NCI-H2196 (cell line): ENCODE results near the gene INSYN1.
"Not testable (repeated sequence)": the region's sequence is repeated elsewhere in the genome, so short reads cannot be mapped to it uniquely, and the experiment has no call there.

ENCODE experiments used
- DNase-seq: peaks from one replicate; lab custom pipeline; 2025; ENCODE audit not compliant: unreplicated experiment; lab: John Stamatoyannopoulos, UW

The INSYN1 gene

GRCh38 chr15:73753250-73754130 lies at the start of gene INSYN1:
INSYN1 (minus strand) TSS chr15:73753351; CDS start chr15:73751130, 2,221 bp downstream.
- DNase-seq, result peak; percentile 2

GRCh38 chr15:73802431-73803041 lies 49.4 kb upstream of the INSYN1 start:
- no peak for DNase-seq

GRCh38 chr15:73800662-73801345 lies 47.7 kb upstream of the INSYN1 start:
- DNase-seq, result peak; percentile 25

- DNase-seq, result no peak
Observed at GRCh38 chr15:73799466-73799865, 46.3 kb upstream of the INSYN1 start.

- no peak for DNase-seq
Observed at GRCh38 chr15:73797366-73798158, 44.4 kb upstream of the INSYN1 start.

- DNase-seq, result no peak
Observed at GRCh38 chr15:73796331-73796831, 43.2 kb upstream of the INSYN1 start.

- DNase-seq, result peak; percentile 20
Observed at GRCh38 chr15:73794443-73795133, 41.4 kb upstream of the INSYN1 start.

- DNase-seq, result not testable (repeated sequence)
Observed at GRCh38 chr15:73792899-73793541, 39.9 kb upstream of the INSYN1 start.

- no peak for DNase-seq
Observed at GRCh38 chr15:73792415-73792814, 39.3 kb upstream of the INSYN1 start.

GRCh38 chr15:73789521-73790240 lies 36.5 kb upstream of the INSYN1 start:
- DNase-seq, result no peak

- DNase-seq, result no peak
Observed at GRCh38 chr15:73787621-73788020, 34.5 kb upstream of the INSYN1 start.

GRCh38 chr15:73786538-73786937 lies 33.4 kb upstream of the INSYN1 start:
- DNase-seq, result no peak

GRCh38 chr15:73785256-73786014 lies 32.3 kb upstream of the INSYN1 start:
- DNase-seq, result not testable (repeated sequence)

GRCh38 chr15:73784291-73784690 lies 31.1 kb upstream of the INSYN1 start:
- peak; percentile 2 for DNase-seq

- DNase-seq, result no peak
Observed at GRCh38 chr15:73782344-73782959, 29.3 kb upstream of the INSYN1 start.

- no peak for DNase-seq
Observed at GRCh38 chr15:73781038-73781925, 28.1 kb upstream of the INSYN1 start.

GRCh38 chr15:73779974-73780373 lies 26.8 kb upstream of the INSYN1 start:
- DNase-seq, result no peak
